ENCODE results near the gene KISS1.

GRCh38 chr1:204169858-204170257 is 26.4 kb downstream of the KISS1 start:
- TF ChIP-seq CTCF (optimal IDR thresholded peaks at IDR 0.05 in 1 of 3, IDR thresholded peaks at IDR 0.05 in 1 of 3, conservative IDR thresholded peaks at IDR 0.05 in 1 of 3; ENCODE audit: extremely low read depth in 1 of 3, insufficient read depth in 2 of 3, low read length in 3 of 3) (no peak), EZH2 (IDR thresholded peaks at IDR 0.05; ENCODE audit: low read length) (no peak)
